HFF-Myc (cell line): ENCODE measurements around the gene DNAH8.

ENCODE experiments used
- DNase-seq: peaks from one replicate; pipeline ENCODE4 v3.0.0-alpha.2; 2011; ENCODE audit warnings: low read depth; ENCODE audit errors: extremely low read depth
- H3K4me3 ChIP-seq: replicated peaks from 2 replicates; pipeline ENCODE4 v1.5.1; 2011; ENCODE audit warnings: low read depth, mild to moderate bottlenecking, control low read depth, low read length
- CTCF ChIP-seq: IDR thresholded peaks from 2 replicates; pipeline ENCODE4 v1.5.1; 2012; ENCODE audit warnings: mild to moderate bottlenecking, low read depth, low read length, control low read depth; ENCODE audit errors: missing control alignments

Gene DNAH8

GRCh38 chr6:39047434-39048327, 332.6 kb downstream of the DNAH8 start:
- no peak overlapping the region for H3K4me3 ChIP-seq
- DNase-seq: no peak
- no peak for TF ChIP-seq CTCF

GRCh38 chr6:39048481-39049399, 333.6 kb downstream of the DNAH8 start, which contains the start of gene GLP1R:
GLP1R (plus strand) TSS chr6:39048781; CDS start chr6:39048841, 60 bp downstream.
- no peak for DNase-seq
- TF ChIP-seq CTCF: no peak
- no peak within 1 kb of the TSS for H3K4me3 ChIP-seq

GRCh38 chr6:39049575-39050283, 334.6 kb downstream of the DNAH8 start:
- no peak overlapping the region for H3K4me3 ChIP-seq
- no peak for TF ChIP-seq CTCF
- DNase-seq: no peak

GRCh38 chr6:39050453-39051112, 335.5 kb downstream of the DNAH8 start:
- no peak overlapping the region for H3K4me3 ChIP-seq
- DNase-seq: no peak
- TF ChIP-seq CTCF: no peak

GRCh38 chr6:39051399-39052122, 336.4 kb downstream of the DNAH8 start:
- no peak overlapping the region for H3K4me3 ChIP-seq
- DNase-seq: no peak
- TF ChIP-seq CTCF: no peak
